ENCODE results near the gene BMF.
"Not testable (repeated sequence)": the region's sequence is repeated elsewhere in the genome, so short reads cannot be mapped to it uniquely, and the experiment has no call there.

BMF gene

DNA sequence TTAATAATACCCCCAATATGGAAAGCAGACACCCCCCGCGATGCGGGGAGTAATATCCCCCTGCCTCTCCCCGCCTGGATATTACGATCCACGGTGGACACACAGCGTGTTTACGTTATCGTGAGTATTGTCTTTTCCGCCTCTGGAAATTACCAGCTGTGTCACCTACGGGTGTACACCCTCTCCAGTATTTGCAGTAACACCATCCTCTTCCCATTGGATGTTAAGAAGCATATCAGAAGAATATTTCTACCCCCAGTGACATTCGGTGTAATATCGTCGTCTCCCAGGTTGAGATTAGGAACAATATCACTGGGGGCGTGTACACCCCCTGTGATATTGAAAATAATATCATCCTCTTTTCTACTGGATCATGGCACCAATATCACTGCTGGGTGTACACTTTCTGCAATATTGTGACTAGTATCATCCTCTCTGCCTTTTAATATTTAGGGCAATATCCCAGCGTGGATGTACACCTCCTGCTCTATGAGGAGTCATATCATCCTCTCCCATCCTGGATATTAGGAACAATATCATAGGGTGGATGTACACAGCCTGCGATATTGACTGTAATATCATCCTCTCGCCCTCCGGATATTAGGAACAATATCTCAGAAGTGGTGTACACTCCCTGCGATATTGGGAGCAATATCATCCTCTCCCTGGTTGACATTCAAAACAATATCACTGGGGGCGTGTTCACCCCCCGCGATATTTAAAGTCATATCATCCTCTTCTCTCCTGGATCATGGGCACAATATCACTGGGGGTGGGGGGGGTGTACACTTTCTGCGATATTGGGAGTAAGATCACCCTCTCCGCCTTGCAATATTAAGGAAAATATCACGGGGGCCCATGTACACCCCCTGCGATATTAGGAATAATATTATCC, 20.3 kb upstream of the BMF start:
- DNase-seq (ENCODE audit: low read depth) = no peak

DNA sequence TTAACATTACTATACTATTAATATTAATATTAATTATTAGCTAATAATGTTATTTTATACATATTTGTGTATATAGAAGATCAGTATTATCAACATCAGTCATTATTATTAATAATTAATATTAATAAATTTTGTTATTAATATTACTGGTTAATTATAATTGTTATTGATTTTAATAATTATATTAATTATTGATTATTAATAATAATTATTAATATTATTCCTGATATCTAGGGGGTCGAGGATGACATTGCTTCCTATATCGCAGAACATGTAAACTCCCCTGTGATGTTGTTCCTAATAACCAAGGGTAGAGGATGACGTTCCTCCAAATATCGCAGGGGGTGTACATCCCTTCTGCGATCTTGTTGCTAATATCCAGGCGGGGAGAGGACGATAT, 17.3 kb upstream of the BMF start:
- DNase-seq (ENCODE audit: low read depth) = no peak

DNA sequence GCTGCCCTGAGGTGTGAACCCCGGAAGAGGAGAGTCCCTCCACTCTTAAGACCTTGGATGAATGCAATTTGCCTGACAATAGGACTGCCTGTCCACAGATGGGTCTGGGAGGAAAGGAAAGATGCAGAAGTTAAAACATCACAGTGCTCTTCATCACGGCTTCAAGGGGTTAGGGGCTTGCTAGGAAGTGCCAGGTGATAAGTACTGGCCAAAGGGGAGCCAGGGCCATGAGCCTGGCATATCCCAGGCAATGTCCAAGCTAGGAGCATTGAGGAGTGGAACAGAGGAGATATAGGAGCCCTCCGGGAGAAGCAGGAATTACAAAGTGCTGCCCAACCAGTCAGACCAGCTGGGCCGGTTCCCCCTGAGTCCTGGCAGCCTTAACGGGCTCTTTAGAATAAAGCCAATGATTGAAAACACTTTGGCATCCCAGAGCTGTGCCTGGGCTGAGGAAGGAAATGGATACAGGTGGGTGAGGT, 16.2 kb upstream of the BMF start:
- not testable (repeated sequence) for DNase-seq (ENCODE audit: low read depth)

DNA sequence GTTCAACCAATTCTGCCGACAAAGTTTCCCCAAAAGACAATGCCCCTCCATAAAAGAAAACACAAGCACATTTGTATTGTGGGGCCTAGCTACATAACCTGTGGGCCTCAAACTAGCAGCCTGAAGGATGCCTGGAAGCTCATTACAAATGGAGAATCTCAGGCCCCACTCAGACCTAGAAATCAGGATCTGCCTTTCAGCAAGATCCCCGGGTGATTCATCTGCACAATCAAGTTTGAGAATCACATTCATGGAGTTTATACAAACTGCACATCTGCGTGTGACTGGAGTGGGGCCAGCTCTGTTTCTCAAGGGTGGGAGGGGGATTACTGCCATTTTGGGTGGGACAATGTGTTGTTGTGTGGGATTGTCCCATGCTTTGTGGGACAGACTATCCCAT, 15.7 kb upstream of the BMF start:
- not testable (repeated sequence) for DNase-seq (ENCODE audit: low read depth)

DNA sequence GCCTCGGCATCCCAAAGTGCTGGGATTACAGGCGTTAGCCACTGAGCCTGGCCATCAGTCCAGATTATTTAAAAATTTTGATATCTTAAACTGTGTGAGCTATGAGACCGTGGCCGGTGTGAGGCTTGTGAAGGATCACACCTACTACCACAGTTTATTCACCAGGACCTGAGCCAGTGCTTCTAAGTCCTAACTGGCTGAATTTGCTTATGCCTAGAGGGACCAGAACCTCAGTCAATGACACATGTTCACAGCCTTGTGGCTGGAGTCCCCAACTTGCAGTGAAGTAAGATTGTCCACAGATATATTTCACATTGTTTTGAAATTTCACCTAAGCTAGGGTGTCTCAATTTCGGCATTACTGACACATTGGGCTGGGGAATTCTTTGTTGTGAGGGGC, 15.2 kb upstream of the BMF start:
- not testable (repeated sequence) for DNase-seq (ENCODE audit: low read depth)

DNA sequence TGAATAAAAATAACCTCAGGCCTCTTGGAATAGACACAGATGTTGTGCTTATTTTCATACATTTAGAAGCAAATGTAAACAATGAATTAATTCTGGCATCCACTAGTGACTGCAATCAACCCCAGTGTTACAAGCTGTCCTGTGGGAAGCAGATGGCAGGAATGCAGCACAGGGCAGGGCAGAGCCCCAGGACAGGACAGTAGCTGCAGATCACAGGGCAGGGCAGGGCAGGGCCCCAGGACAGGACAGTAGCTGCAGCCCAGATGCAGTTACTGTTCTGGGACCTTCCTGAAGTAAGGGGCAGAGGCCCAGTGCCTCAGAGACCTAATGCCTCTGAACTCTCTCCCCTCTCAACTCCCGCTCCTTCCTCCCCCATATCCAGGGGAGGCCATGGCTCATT, 14.3 kb upstream of the BMF start:
- DNase-seq (ENCODE audit: low read depth) = not testable (repeated sequence)

DNA sequence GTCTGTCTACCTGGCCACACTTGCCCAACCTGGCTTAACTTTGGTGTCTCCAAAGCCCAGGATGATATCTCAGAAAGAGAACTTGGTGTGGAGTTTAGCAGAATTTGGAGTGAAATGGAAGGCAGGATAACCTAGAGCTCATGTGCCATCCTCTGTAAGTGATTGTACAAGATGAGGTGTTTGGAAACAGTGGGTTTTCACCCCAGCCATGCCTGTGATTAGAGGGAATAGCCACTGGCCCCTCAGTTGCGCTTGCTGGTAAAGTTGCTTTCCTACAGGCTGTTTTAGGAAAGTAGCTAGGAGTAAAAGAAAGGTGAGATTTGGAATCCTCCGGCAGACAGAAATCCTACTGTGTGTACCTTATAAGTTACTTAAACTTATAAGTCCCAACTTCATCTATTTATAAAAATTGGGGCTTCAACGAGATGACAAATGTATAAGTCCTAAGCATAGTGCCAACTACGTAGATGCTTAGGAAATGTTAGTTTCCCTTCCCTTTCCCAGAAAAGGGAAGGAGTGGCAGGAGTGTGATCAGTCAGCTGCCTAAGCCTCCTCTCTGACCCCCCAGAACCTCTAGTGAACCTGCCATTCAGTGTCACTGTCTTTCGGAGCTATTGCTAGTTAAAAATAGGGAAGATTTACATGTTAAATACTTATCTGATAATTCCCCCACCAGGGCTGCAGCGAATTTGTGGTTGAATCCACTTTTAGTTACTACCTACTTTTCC, 13.4 kb upstream of the BMF start:
- no peak for DNase-seq (ENCODE audit: low read depth)

DNA sequence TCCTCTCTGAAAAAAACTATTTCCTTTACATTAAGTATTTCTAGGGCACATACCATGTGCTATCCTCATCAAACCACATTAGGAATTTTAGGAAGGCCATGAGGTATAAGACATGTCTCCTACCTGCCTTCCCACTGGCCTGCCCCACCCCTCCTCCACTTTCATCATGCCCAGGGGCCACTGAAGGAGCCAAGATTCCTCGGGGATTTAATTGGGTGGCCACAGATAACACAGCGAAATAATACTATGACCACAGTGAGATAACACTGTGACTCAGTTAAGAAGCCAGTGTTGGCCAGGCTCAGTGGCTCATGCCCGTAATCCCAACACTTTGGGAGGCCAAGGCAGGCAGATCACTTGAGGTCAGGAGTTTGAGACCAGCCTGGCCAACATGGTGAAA, 9.8 kb upstream of the BMF start:
- DNase-seq (ENCODE audit: low read depth) = no peak

DNA sequence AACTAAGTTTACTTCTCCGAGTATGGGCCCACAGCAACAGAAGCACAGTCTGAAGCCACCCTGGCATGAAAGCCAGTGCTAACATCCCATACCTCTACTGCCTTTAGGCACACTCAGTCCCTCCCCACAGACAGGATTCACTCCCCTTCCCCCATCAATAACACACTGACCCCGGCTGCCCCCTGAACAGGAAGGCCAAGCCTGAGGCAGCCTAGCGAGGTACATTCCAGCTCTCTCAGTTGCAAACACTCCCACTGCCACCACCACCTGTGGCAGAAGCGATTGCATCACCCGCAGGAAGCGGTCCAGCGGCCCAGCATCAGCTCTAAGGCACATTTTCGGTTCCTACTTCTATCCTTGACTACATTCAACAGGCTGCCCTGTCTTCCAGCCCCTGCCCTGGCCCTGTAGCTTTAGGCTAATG, 7.0 kb upstream of the BMF start:
- DNase-seq (ENCODE audit: low read depth) = no peak

DNA sequence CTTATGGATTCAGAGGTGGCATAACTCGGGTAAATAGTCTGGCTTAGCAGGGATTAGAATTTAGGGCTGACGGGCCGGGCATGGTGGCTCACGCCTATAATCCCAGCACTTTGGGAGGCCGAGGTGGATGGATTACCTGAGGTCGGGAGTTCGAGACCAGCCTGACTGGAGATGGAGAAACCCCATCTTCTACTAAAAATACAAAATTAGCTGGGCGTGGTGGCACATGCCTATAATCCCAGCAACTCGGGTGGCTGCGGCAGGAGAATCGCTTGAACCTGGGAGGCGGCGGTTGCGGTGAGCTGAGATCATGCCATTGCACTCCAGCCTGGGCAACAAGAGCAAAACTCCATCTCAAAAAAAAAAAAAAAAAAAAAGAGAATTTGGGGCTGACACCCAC, 6.4 kb upstream of the BMF start:
- not testable (repeated sequence) for DNase-seq (ENCODE audit: low read depth)

DNA sequence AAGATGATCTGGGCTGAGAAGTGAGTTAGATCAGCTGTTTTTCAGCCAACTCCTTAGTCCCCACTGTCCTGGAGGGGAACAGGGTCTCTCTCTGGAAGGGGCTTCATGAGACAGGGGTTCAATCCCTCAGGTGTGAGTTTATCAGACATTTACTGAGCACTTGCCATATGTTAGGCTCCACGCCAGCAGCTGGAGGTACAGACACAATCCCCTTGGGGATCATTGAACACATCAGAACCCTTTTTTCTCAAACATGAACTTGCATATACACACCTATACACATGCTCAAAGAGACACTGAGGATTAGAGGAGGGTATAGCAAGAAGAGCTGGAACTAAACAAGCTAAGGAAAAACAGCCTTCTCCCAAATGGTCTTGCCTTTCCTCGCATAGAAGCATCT, 5.5 kb upstream of the BMF start:
- DNase-seq (ENCODE audit: low read depth) = no peak

DNA sequence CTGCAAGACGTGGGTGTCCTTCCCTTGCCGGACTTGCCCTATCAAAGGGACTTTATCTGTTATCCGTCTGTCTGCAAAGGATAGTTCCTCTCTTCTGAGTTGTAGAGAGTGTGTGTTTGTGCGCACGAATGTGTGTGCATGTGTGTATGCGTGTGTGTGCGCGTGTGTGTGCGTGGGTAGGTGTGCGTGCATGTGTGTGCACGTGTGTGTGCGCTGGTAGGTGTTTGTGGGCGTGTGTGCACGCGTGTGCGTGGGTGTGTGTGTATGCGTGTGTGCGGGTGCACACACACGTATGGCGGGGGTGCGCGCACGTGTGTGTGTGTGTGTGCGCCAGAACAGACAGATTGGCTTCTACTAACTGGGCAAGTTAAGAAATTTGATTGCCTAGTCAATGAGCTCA, 4.1 kb upstream of the BMF start:
- no peak for DNase-seq (ENCODE audit: low read depth)

DNA sequence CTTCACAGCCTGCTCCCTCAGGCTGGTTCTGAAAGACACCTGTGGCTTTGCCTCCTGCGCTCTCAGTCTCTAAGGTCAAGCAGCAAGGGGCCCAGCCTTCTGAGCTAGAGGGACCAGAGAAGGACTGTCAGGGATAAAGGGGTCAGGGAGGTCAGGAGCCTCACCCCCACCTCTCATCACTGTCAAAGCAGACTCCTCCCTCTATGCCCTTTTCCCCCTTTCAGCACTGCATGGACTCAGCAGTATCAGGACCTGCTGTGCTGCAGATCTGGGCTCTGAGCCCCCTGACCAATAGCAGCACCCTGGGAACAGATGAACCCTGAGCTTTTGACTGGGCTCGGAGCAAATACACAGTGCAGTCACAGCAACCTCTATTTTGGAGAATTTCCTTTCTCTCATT, 3.2 kb upstream of the BMF start:
- no peak for DNase-seq (ENCODE audit: low read depth)

DNA sequence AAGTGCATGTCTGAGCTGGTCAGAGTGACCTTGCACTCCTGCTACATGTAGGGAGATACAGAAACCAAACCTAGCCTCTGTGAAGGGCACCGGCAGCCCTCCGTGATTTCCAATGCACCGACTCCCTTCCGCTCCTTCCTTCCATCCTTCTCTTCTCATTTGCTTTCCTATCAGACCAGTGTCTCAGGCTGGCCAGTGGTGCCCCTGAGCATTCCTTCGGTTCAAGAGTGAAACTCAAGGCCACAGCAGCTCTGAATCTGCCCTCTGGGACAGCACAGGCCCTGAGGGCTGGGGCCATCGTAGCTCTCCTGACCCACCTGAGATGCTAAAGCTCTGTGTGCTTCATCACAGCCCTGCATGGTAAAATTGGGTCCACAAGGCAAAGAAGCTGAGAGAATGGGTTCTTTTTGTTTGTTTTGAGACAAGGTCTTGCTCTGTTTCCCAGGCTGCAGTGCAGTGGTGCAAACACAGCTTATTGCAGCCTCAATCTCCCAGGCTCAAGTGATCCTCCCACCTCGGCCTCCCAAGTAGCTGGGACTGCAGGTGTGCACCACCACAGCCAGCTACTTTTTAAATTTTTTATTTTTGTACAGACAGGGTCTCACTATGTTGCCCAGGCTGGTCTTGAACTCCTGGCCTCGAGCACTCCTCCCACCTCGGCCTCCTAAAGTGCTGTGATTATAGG, 2.3 kb upstream of the BMF start:
- no peak for DNase-seq (ENCODE audit: low read depth)

DNA sequence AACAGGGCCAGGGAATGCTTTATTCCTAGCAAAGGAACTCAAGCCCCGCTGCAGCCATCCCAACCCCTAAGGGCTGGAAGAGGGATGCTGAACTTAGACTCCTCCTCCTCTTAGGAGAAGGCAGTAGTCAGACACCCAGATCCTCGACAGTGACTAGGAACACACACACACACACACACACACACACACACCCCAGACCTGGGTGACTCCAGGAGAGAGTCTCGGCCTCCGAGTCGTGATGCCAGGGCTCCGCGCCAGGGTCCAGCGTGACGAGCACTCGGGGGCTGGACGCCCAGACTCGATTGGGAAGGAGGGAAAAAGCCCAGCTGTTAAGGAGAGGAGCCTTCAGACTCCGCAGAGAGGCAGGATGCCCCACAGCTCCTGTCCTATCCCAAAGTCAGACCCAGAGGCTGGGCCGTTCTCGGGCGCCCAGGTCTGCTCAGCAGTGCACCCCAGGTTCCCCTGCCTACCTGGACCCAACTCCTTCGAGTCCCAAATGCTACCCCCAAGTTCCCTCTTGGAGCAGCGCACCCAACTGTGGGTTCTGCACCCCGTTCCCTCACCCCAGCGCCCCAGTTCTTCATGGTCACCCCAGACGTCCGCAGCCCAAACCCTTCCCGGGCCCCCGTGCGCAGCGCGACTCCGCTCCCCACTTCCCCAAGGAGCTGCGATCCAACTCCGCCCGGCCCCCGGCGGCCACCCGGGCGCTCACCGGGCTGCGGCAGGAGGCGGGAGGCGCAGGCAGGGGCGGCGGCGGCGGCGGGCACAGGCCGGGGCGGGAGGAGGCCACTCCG, 421 bp downstream of the BMF start:
- peak; percentile 60 for DNase-seq (ENCODE audit: low read depth)

DNA sequence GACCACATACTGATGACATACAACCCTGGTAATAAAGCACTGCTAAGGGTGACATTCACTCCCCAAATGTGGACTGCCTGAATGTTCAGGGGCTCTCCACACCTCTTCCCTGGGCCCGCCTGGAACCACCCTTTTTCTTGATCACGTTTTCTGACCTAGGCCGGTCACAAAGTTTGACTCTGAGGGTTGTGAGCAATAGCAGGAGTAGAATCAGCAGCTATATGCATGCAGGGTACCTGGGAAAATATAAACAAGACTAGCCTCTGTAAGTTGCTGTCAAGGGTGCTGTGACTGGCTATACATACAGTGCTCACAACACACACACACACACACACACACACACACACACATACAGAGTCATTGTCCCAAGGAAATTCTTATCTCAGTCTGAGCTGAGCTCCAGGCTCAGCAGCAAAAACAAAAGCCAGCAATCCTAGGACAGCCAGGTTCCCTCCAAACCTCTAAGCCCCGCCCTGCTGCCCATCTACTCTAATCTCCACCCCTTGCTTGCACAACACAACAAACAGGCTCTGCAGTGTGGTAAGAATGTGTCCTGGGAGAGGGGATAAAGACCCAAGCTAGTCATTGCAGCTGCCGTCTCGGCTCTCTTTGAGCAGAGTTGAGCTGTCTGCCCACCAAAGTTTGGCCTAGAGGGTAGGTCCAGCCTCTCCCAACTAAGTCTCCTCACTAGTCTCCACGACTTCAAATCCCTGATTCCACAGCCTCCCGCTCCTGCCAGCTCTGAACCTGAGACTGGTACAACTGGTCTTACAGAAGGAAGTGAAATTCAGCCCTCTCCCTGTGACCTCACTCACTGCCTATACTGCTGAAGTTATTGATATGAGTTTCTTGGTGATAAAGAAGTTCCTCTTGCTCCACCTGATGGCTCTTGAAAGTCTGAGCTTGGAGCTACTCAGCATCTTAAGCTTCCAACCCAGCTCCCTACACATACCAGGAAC, 2.2 kb downstream of the BMF start:
- no peak for DNase-seq (ENCODE audit: low read depth)

DNA sequence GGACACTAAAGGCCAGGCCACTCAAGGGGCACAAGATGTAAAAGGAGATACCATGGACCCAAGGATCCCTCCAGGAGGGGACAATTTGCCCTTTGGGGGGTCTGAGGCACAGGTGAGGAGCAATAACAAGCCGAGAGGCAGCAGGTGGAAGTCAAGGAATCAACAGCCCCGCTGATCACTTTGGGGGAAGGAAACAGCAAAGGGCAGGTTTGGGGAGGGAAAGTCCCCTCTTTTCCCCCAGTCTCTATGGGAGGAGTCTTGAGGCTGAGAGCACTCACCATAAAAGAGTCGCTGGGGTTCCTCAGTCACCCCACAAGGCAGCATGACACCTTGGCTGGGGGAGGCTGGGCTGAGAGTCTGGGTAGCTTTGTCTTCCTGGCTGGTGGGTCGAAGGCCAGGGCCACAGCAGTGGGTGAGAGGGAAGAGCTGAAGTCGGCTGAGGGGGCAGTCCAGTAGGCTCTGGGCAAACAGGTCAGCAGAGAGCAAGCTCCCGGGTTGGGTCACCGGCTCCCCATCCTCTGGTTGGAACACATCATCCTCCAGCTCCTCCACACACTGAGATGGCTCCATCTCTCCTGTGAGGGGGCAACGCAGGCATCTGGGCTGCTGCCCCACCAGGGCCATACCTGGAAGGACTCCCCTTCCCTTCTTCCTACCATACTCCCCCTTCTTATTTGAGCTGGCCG, 3.0 kb downstream of the BMF start:
- DNase-seq (ENCODE audit: low read depth) = no peak

DNA sequence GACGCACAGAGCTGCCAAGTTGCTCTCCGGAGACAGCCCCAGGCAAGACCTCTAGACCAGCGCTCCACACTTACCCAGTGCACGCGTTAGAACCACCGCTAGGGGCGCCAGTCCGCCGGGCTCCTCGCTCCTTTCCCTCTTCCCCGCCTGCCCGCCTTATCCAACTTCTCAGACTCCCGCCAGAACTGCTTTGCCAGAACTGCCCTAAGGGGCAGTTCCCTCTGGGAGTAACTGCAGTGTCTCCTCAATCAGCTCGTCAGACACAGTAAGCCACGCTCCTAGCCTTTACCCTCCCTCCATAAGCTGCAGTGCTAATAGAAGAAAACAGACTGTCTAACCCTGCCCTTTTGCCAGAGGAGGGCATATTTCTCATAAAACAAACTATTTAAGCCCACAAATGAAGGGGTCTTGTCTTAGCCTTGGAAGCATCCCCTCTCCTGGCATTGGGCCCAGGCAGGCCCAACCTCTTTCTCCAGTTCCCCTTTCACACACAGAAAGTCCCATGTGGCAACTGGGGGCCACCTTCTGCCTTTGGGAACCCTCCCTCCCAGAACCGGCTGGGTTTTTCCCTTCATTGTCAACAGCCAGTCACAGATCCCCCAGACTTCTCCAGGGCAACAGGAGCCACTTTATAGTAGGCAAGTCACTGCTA, 3.7 kb downstream of the BMF start:
- DNase-seq (ENCODE audit: low read depth) = peak; percentile 91

DNA sequence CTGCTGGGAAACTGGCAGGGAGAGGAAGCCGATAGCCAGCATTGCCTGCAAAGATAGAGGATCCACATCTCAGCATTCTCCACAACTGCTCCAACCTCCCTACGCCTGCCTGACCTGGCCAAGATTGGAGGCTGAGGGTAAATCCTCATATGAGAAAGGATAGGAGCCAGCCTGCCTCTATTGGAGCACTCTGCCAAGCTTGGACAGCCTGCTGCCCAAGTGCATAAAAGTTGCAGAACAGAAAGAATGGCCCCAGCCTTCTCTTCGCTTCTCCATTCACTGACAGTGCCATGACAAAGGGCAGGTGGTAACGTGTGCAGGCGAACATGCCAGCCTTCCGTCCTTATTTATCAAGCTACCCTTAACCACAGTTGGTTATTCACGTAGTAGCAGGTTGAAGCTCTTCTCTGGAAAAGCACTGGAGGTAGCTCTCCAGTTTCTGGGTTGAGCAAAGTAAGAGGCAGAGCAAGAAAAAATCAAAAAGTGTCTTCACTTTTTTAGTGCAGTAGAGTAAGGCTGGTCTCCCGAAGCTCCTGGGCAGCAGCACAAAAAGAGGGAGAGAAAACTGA, 4.3 kb downstream of the BMF start:
- DNase-seq (ENCODE audit: low read depth) = no peak

Data from EH (cell line).